Ishikawa (cell line): ENCODE data around the gene COX6B2.

ENCODE experiments used
- CEBPB ChIP-seq: IDR thresholded peaks from 2 replicates; pipeline ENCODE4 v1.6.1; 2012
- CREB1 ChIP-seq: IDR thresholded peaks from 2 replicates; pipeline ENCODE4 v1.6.1; 2012; ENCODE audit warnings: low read depth
- EGR1 ChIP-seq: IDR thresholded peaks from 2 replicates; pipeline ENCODE4 v1.6.1; 2012
- EP300 ChIP-seq: IDR thresholded peaks from 2 replicates; pipeline ENCODE4 v1.6.1; 2012; ENCODE audit warnings: borderline replicate concordance
- FOXM1 ChIP-seq: IDR thresholded peaks from 2 replicates; pipeline ENCODE4 v1.6.1; 2012; ENCODE audit warnings: low read depth, borderline replicate concordance
- NFIC ChIP-seq: IDR thresholded peaks from 2 replicates; pipeline ENCODE4 v1.6.1; 2012
- RAD21 ChIP-seq: IDR thresholded peaks from 2 replicates; pipeline ENCODE4 v1.6.1; 2012; ENCODE audit warnings: low read depth
- TAF1 ChIP-seq: IDR thresholded peaks from 2 replicates; pipeline ENCODE4 v1.6.1; 2012; ENCODE audit warnings: low read depth, mild to moderate bottlenecking
- TCF12 ChIP-seq: IDR thresholded peaks from 2 replicates; pipeline ENCODE4 v1.6.1; 2012; ENCODE audit warnings: low read depth
- TEAD4 ChIP-seq: IDR thresholded peaks from 2 replicates; pipeline ENCODE4 v1.6.1; 2012
- YY1 ChIP-seq: IDR thresholded peaks from 2 replicates; pipeline ENCODE4 v1.6.1; 2012; ENCODE audit warnings: low read depth
- ZBTB7A ChIP-seq: IDR thresholded peaks from 2 replicates; pipeline ENCODE4 v1.6.1; 2012; ENCODE audit warnings: low read depth
- TF ChIP-seq, protein P1 (sequence below): IDR thresholded peaks from 2 replicates; pipeline ENCODE4 v1.6.1; 2012
- TF ChIP-seq, protein P2 (sequence below): IDR thresholded peaks from 2 replicates; pipeline ENCODE4 v1.6.1; 2012; ENCODE audit warnings: low read depth, mild to moderate bottlenecking
- TF ChIP-seq, protein P3 (sequence below): IDR thresholded peaks from 2 replicates; pipeline ENCODE4 v1.6.1; 2012

Gene COX6B2

DNA sequence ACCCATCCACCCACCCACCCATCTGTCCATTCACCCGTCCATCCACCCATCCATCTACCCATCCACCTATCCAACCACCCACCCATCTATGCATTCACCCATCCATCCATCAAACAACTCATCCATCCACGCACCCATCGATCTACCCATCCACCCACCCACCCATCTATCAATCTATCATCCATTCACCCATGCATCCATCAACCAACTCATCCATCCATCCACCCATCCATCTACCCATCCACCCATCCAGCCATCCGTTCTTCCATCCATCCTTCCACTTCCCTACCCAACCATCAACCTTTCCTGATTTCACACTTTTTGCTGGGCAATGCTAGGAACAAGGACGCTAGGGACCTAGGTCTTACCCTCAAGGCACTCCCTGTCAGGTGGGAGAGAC lies 27.5 kb upstream of the COX6B2 start:
- no peak for TF ChIP-seq TEAD4
- TF ChIP-seq, protein P1, sequence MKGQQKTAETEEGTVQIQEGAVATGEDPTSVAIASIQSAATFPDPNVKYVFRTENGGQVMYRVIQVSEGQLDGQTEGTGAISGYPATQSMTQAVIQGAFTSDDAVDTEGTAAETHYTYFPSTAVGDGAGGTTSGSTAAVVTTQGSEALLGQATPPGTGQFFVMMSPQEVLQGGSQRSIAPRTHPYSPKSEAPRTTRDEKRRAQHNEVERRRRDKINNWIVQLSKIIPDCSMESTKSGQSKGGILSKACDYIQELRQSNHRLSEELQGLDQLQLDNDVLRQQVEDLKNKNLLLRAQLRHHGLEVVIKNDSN, result no peak

DNA sequence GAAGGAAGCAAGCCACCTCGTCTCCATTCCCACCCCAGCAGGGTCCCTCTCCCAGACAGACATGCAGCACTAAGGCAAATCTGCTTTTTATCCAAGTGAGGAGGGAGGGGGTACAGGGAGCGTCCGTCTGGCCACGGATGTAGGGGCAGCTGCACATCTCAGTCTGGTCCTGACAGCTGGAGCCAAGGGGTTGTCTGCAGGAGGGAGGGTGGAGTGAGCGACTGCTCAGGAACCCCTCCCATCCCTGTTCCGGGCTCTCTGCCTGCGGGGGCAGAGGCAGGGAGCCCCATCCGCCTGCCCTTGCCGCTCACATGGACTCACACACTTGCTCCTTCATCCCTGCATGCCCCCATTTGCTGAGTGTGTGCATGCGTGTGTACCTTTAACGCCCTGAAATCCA lies 24.7 kb upstream of the COX6B2 start:
- TF ChIP-seq, protein P2, sequence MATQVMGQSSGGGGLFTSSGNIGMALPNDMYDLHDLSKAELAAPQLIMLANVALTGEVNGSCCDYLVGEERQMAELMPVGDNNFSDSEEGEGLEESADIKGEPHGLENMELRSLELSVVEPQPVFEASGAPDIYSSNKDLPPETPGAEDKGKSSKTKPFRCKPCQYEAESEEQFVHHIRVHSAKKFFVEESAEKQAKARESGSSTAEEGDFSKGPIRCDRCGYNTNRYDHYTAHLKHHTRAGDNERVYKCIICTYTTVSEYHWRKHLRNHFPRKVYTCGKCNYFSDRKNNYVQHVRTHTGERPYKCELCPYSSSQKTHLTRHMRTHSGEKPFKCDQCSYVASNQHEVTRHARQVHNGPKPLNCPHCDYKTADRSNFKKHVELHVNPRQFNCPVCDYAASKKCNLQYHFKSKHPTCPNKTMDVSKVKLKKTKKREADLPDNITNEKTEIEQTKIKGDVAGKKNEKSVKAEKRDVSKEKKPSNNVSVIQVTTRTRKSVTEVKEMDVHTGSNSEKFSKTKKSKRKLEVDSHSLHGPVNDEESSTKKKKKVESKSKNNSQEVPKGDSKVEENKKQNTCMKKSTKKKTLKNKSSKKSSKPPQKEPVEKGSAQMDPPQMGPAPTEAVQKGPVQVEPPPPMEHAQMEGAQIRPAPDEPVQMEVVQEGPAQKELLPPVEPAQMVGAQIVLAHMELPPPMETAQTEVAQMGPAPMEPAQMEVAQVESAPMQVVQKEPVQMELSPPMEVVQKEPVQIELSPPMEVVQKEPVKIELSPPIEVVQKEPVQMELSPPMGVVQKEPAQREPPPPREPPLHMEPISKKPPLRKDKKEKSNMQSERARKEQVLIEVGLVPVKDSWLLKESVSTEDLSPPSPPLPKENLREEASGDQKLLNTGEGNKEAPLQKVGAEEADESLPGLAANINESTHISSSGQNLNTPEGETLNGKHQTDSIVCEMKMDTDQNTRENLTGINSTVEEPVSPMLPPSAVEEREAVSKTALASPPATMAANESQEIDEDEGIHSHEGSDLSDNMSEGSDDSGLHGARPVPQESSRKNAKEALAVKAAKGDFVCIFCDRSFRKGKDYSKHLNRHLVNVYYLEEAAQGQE, result no peak
- TF ChIP-seq YY1 (no peak), ZBTB7A (no peak), CEBPB (no peak)
- TF ChIP-seq, protein P3, sequence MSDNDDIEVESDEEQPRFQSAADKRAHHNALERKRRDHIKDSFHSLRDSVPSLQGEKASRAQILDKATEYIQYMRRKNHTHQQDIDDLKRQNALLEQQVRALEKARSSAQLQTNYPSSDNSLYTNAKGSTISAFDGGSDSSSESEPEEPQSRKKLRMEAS, result no peak

DNA sequence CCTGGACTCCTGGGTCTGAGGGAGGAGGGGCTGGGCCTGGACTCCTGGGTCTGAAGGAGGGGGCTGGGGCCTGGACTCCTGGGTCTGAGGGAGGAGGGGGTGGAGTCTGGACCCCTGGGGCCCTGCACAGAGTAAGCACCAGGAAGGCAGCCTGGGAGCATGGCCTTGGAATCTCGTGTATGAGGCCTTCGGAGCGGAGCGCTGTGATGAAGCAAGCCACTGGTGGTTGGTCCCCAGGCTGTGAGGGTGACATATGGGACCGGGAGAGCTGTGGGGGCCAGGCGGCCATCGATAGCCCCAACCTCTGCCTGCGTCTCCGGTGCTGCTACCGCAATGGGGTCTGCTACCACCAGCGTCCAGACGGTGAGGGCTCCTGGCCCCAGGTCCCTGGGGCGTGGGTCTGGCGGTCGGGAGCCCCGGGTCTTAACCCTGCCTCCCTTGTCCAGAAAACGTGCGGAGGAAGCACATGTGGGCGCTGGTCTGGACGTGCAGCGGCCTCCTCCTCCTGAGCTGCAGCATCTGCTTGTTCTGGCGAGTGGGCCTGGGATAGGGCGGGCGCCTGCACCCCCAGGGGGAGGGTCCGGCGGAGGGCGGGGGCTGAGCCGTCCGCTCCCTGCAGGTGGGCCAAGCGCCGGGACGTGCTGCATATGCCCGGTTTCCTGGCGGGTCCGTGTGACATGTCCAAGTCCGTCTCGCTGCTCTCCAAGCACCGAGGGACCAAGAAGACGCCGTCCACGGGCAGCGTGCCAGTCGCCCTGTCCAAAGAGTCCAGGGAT lies 23.0 kb upstream of the COX6B2 start:
- TF ChIP-seq TEAD4 (no peak), TCF12 (no peak), RAD21 (no peak), ZBTB7A (no peak), NFIC (no peak)
- TF ChIP-seq, protein P2, result no peak
- TF ChIP-seq, protein P1, result no peak

DNA sequence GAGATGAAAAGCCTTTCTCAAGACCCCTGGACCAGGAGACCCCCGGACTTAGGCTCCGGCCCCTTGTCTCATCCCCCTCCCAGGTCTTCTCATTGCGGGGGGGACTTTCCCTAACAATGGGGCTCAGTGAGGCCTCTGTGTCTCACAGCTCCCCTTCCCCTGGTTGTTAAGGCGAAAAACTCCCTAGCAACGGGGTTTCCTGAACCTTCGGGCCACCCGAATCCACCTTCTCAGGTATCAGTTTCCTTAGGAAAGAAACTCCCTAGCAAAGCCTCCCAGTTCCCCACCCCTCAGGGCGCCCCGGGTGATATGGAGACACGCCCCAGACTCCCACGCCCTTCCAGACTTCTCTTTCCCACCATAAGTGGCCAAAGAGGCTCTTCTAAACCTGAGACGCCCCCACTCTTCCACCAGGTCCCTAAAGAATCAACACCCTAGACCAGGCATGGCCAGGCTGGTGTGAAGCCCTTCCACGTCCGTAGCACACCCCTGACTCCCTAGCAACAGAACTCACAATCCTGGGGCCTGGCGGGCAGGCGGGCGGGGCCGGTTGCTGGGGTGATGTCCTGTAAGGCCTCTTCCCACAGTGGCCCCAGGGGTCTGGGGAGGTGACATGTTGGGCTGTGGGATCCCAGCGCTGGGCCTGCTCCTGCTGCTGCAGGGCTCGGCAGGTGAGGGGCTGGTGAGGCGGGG lies 21.9 kb upstream of the COX6B2 start, which contains the start of gene TMEM190:
TMEM190 (plus strand) TSS at position 586 of the 693 bp plus-strand sequence; CDS start at position 614, 28 bp downstream.
- TF ChIP-seq NFIC (no peak), CREB1 (no peak), TCF12 (no peak), FOXM1 (no peak), TAF1 (no peak), CEBPB (no peak), TEAD4 (no peak), YY1 (no peak), ZBTB7A (no peak), EP300 (no peak), EGR1 (no peak)
- TF ChIP-seq, protein P2, result no peak
- TF ChIP-seq, protein P1, result no peak
